Memory B cell (primary cell): ENCODE data around the gene CXCR2.
"Not testable (repeated sequence)": the region's sequence is repeated elsewhere in the genome, so short reads cannot be mapped to it uniquely, and the experiment has no call there.

Experiments used
- ATAC-seq: fragments of 150-1000 bp; cut with Tn5 transposase; 2 replicates; pipeline ENCODE4 v1.10.0; 2021; ENCODE audit warnings: low read depth, mild to moderate bottlenecking, moderate library complexity
- DNase-seq, 2 donors: peaks; one replicate each; pipeline ENCODE4 v3.0.0; 2022; ENCODE audit warnings: low spot score in 2 of 2
- H3K27ac Mint-ChIP-seq: one replicate; pipeline ENCODE4 v1.8.0; 2022; ENCODE audit warnings: mild to moderate bottlenecking, moderate library complexity, mixed read lengths
- H3K27me3 Mint-ChIP-seq: one replicate; pipeline ENCODE4 v1.8.0; 2022; ENCODE audit warnings: mixed read lengths
- H3K36me3 Mint-ChIP-seq: one replicate; pipeline ENCODE4 v1.8.0; 2022; ENCODE audit warnings: mild to moderate bottlenecking, mixed read lengths
- H3K4me1 Mint-ChIP-seq: one replicate; pipeline ENCODE4 v1.8.0; 2022; ENCODE audit warnings: mixed read lengths
- H3K4me3 Mint-ChIP-seq: one replicate; pipeline ENCODE4 v1.8.0; 2022; ENCODE audit warnings: mild to moderate bottlenecking, moderate library complexity, mixed read lengths
- H3K9me3 Mint-ChIP-seq: one replicate; pipeline ENCODE4 v1.8.0; 2022; ENCODE audit warnings: mixed read lengths

Gene CXCR2

DNA sequence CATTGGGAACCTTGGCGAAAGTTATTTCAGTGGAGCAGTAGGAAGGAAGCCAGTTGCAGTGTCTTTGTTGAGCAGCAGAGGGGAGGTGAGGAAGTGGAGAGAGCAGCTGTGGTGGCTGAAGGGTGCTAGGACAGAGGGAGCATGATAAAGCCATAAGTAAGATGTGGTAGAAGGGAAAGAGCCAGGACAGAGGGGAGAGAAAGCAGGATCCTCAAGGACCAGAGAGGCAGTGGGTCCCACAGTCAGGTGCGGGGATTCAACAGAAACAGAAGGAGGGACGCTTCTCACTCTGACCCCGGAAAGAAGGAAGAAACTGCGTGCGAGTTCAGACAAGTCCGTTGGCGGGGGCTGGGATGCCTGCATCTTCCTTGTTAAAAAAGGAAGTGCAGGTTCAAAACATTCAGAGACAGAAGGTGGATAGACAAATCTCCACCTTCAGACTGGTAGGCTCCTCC, at the start of gene CXCR2:
Gene CXCR2, plus strand, starts transcription at position 403 of the 455 bp plus-strand sequence. CDS start 8,774 bp downstream, outside the sequence.
- peak within 1 kb of the TSS; percentile 14 for H3K4me3 Mint-ChIP-seq
- H3K9me3 Mint-ChIP-seq, result peaks cover 11% of the 10 kb centered on the region
- no peak within 1 kb of the TSS for H3K27ac Mint-ChIP-seq
- DNase-seq (no peak), ATAC-seq (no peak)
- no peaks in the 10 kb centered on the region for H3K36me3 Mint-ChIP-seq
- H3K27me3 Mint-ChIP-seq, result peaks cover 8% of the 10 kb centered on the region
- H3K4me1 Mint-ChIP-seq, result peaks cover 3% of the 10 kb centered on the region

DNA sequence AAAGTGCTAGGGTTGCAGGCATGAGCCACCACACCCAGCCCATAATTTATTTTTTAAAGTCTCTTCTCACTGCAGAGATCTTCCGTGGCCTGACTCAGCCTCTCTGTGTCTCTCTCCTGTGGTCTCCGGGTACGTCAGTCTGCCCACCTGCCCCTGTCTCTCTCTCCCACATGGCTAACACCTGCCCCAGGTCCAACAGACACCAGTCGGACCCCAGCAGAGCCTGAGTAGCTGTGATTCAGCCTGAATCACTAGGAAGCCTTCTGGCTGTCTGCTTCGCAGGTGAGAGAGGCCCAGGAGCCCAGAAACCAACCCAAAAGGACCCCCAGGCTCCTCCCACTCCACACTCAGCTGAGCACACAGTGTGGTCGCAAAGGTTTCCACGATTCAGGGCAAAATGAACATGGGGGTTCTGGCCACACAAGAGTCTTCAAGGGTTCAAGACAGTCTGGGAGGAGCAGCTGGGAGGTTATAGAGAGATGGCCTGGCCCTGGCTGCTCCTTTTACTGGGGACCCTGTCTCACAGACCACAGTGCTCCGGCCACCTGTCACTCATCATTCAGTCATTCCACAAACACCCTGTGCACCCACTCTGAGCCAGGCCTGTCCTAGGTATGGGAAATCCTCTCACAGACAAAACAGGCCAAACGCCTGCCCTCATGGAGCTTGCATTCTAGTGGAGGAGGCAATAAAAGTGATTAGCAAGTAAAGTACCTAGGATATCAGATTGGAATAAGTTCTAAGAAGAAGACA, 48.2 kb upstream of the CXCR2 start:
- H3K27me3 Mint-ChIP-seq, result peaks cover 17% of the 10 kb centered on the region
- DNase-seq (no peak), ATAC-seq (no peak)
- no peak overlapping the region for H3K4me3 Mint-ChIP-seq
- H3K27ac Mint-ChIP-seq, result no peak overlapping the region
- H3K9me3 Mint-ChIP-seq, result no peaks in the 10 kb centered on the region
- no peaks in the 10 kb centered on the region for H3K36me3 Mint-ChIP-seq
- peaks cover 15% of the 10 kb centered on the region for H3K4me1 Mint-ChIP-seq

- peaks cover 2% of the 10 kb centered on the region for H3K36me3 Mint-ChIP-seq
- H3K27me3 Mint-ChIP-seq, result peaks cover 17% of the 10 kb centered on the region
- DNase-seq (no peak), ATAC-seq (no peak)
- no peak overlapping the region for H3K4me3 Mint-ChIP-seq
- H3K27ac Mint-ChIP-seq, result no peak overlapping the region
- H3K9me3 Mint-ChIP-seq, result no peaks in the 10 kb centered on the region
- H3K4me1 Mint-ChIP-seq, result peaks cover 13% of the 10 kb centered on the region
Observed at GRCh38 chr2:218079943-218080913, 45.6 kb upstream of the CXCR2 start.

DNA sequence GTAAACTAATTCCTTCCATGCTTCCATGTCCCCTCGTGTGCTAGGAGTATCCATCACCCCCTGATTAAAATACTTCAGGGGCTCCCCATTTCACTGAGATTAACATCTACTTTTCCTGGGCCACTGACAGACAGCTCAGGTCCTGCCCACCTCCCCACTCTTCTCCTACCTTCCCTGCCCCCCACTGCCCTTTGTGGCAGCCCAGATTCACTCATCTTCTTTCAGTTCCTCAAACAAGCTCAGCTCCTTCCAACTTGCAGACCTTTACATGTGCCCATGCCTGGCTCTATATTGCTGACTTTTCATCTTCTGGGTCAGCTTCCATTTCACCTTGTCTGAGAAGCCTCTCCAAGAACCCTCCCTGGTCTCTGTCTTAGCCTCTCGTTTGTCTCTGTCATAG, 44.8 kb upstream of the CXCR2 start:
- Mint-ChIP-seq H3K27ac (no peak overlapping the region), H3K27me3 (peaks cover 16% of the 10 kb centered on the region), H3K36me3 (peaks cover 5% of the 10 kb centered on the region), H3K4me1 (peaks cover 13% of the 10 kb centered on the region), H3K4me3 (no peak overlapping the region), H3K9me3 (peaks cover 2% of the 10 kb centered on the region)
- DNase-seq (no peak), ATAC-seq (peak; percentile 48)

- peaks cover 8% of the 10 kb centered on the region for H3K9me3 Mint-ChIP-seq
- no peak for ATAC-seq
- peaks cover 13% of the 10 kb centered on the region for H3K4me1 Mint-ChIP-seq
- H3K4me3 Mint-ChIP-seq, result no peak overlapping the region
- H3K36me3 Mint-ChIP-seq, result peaks cover 11% of the 10 kb centered on the region
- no peak for DNase-seq
- no peak overlapping the region for H3K27ac Mint-ChIP-seq
- peaks cover 19% of the 10 kb centered on the region for H3K27me3 Mint-ChIP-seq
Observed at GRCh38 chr2:218081695-218082094, 44.1 kb upstream of the CXCR2 start.

GRCh38 chr2:218082586-218083351, 43.1 kb upstream of the CXCR2 start:
- Mint-ChIP-seq H3K4me3 (no peak overlapping the region), H3K27me3 (peaks cover 16% of the 10 kb centered on the region), H3K9me3 (peaks cover 9% of the 10 kb centered on the region), H3K36me3 (peaks cover 11% of the 10 kb centered on the region), H3K27ac (no peak overlapping the region), H3K4me1 (peaks cover 13% of the 10 kb centered on the region)
- no peak for ATAC-seq
- no peak for DNase-seq

GRCh38 chr2:218083352-218083676, 42.5 kb upstream of the CXCR2 start:
- Mint-ChIP-seq H3K27ac (no peak overlapping the region), H3K27me3 (peaks cover 16% of the 10 kb centered on the region), H3K4me1 (peaks cover 13% of the 10 kb centered on the region), H3K36me3 (peaks cover 11% of the 10 kb centered on the region), H3K9me3 (peaks cover 10% of the 10 kb centered on the region), H3K4me3 (no peak overlapping the region)
- ATAC-seq (no peak), DNase-seq (no peak)

DNA sequence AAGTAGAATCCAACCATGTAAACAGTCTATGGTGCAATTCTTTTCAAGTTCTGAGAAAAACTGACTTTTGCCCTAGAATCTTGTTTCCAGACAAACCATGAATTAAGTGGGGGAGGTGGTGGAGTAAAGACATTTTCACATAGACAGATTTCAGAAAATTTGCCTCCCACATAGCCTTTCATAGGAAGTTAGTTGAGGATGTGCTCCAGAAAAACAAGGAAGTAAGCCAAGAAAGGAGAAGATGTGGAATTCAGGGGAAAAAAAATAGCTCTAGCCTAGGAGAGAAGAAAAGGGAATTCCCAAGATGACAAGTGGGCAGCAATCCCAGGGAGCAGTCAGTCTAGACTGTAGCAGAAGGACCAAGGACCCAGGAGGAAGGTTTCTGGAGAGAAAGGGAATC, 39.4 kb upstream of the CXCR2 start:
- peaks cover 18% of the 10 kb centered on the region for H3K27me3 Mint-ChIP-seq
- H3K4me1 Mint-ChIP-seq, result peaks cover 3% of the 10 kb centered on the region
- H3K36me3 Mint-ChIP-seq, result peaks cover 11% of the 10 kb centered on the region
- H3K4me3 Mint-ChIP-seq, result no peak overlapping the region
- DNase-seq (no peak), ATAC-seq (no peak)
- H3K9me3 Mint-ChIP-seq, result peaks cover 14% of the 10 kb centered on the region
- no peak overlapping the region for H3K27ac Mint-ChIP-seq

GRCh38 chr2:218089259-218089658, 36.6 kb upstream of the CXCR2 start:
- Mint-ChIP-seq H3K4me1 (no peaks in the 10 kb centered on the region), H3K4me3 (no peak overlapping the region), H3K27me3 (peaks cover 11% of the 10 kb centered on the region), H3K36me3 (peaks cover 11% of the 10 kb centered on the region), H3K9me3 (peaks cover 14% of the 10 kb centered on the region), H3K27ac (no peak overlapping the region)
- ATAC-seq (no peak), DNase-seq (no peak)

DNA sequence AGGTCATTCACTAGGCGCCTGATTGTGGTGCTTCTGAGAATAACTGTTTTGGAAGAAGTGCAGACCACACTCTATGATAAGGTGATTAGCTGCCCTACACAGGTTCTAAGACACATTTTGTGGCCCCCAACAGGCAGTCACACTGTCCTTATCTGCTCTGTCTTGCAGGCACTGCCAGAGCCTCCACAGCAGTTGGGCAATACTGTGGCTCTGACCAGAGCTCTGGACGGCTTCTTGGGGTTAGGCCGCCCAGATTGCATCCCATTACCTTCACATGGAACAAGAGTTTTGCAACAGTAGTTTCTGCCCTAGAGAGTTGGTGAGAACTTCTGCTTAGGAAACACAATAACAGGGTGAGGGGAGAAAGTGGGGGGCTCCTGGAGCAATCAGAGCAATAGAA, 34.1 kb upstream of the CXCR2 start:
- no peaks in the 10 kb centered on the region for H3K36me3 Mint-ChIP-seq
- H3K4me3 Mint-ChIP-seq, result no peak overlapping the region
- H3K4me1 Mint-ChIP-seq, result no peaks in the 10 kb centered on the region
- H3K9me3 Mint-ChIP-seq, result peaks cover 5% of the 10 kb centered on the region
- ATAC-seq (no peak), DNase-seq (no peak)
- H3K27ac Mint-ChIP-seq, result no peak overlapping the region
- peaks cover 6% of the 10 kb centered on the region for H3K27me3 Mint-ChIP-seq

DNA sequence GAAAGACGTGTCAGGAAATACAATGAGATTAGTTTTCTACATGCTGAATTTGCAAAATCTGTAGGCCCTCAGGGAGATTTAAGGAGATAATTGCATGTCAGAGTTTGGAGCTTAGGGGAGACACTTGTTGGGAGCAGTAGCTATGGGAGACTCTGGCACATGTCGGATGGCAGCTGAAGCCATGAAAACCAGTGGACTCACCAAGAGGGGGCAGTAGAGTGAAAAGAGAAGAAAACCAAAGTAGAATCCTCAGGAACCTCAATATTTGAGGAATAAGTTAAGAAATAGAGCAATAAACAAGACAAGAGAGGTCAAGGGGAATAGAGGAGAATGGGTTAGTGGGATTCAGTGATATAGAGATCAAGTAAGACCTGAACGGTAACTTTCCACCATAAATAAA, 31.9 kb upstream of the CXCR2 start:
- Mint-ChIP-seq H3K4me1 (no peaks in the 10 kb centered on the region), H3K27me3 (peaks cover 2% of the 10 kb centered on the region), H3K9me3 (peaks cover 3% of the 10 kb centered on the region), H3K4me3 (no peak overlapping the region), H3K27ac (no peak overlapping the region), H3K36me3 (no peaks in the 10 kb centered on the region)
- no peak for ATAC-seq
- DNase-seq, result no peak

DNA sequence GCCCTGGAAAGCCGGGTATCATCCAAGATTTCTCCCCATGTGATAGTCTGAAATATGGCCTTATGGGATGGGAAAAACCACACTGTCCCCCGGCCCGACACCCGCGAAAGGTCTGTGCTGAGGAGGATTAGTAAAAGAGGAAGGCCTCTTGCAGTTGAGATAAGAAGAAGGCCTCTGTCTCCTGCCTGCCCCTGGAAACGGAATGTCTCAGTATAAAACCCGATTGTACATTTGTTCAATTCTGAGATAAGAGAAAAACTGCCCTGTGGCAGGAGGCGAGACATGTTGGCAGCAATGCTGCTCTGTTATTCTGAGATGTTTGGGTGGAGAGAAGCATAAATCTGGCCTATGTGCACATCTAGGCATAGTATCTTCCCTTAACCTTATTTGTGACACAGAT, 30.0 kb upstream of the CXCR2 start:
- H3K27ac Mint-ChIP-seq, result no peak overlapping the region
- peaks cover 1% of the 10 kb centered on the region for H3K27me3 Mint-ChIP-seq
- H3K9me3 Mint-ChIP-seq, result peaks cover 6% of the 10 kb centered on the region
- no peaks in the 10 kb centered on the region for H3K4me1 Mint-ChIP-seq
- no peak overlapping the region for H3K4me3 Mint-ChIP-seq
- no peaks in the 10 kb centered on the region for H3K36me3 Mint-ChIP-seq
- DNase-seq (no peak), ATAC-seq (no peak)

GRCh38 chr2:218097975-218098374, 27.9 kb upstream of the CXCR2 start:
- H3K4me1 Mint-ChIP-seq, result no peaks in the 10 kb centered on the region
- H3K27ac Mint-ChIP-seq, result no peak overlapping the region
- no peak overlapping the region for H3K4me3 Mint-ChIP-seq
- no peak for ATAC-seq
- H3K36me3 Mint-ChIP-seq, result no peaks in the 10 kb centered on the region
- no peak for DNase-seq
- peaks cover 6% of the 10 kb centered on the region for H3K9me3 Mint-ChIP-seq
- H3K27me3 Mint-ChIP-seq, result peaks cover 1% of the 10 kb centered on the region

DNA sequence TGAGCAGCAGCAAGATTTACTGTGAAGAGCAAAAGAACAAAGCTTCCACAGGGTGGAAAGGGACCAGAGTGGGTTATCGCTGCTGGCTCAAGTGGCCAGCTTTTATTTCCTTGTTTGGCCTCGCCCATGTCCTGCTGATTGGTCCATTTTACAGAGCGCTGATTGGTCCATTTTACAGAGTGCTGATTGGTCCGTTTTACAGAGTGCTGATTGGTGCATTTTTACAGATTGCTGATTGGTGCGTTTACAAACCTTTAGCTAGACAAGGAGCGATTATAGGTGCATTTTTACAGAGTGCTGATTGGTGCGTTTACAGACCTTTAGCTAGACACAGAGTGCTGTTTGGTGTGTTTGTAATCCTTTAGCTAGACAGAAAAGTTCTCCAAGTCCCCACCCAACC, 17.0 kb upstream of the CXCR2 start:
- not testable (repeated sequence) for H3K27ac Mint-ChIP-seq, H3K4me1 Mint-ChIP-seq, ATAC-seq, H3K36me3 Mint-ChIP-seq, H3K9me3 Mint-ChIP-seq, H3K4me3 Mint-ChIP-seq, DNase-seq
- H3K27me3 Mint-ChIP-seq, result peaks cover 21% of the 10 kb centered on the region
